ENCODE data around the gene COX7A2. TPM values are rescaled to one million over a fixed set of nuclear protein-coding genes. Genes with fewer than 3 reads are reported as not detected.

The COX7A2 gene
- polyA plus RNA-seq, 4 donors: 214 to 1,298 (median 910) TPM

- 46 to 57% (median 52%) methylated on average over 2 of the region's 2 CpGs for WGBS, 3 donors
- DNase-seq (peak; percentile 49 to 53), FAIRE-seq (peak; percentile 79)
- H3K9me3 ChIP-seq (ENCODE audit: control insufficient read depth in 2 of 2, insufficient read depth in 1 of 2, low read depth in 1 of 2, low read length in 1 of 2): no peaks in the 10 kb centered on the region
- peaks cover 2 to 15% (median 4%) of the 10 kb centered on the region in 3 donors for H3K36me3 ChIP-seq (ENCODE audit: control insufficient read depth in 3 of 3, insufficient read depth in 2 of 3, low read depth in 1 of 3, low read length in 3 of 3)
- H3K4me3 ChIP-seq (ENCODE audit: low read depth in 1 of 3, low read length in 3 of 3): no peak overlapping the region
- H3K4me1 ChIP-seq (ENCODE audit: control insufficient read depth in 3 of 3, insufficient read depth in 2 of 3, low read depth in 1 of 3, low read length in 2 of 3): peaks cover 0 to 5% (median 3%) of the 10 kb centered on the region in 3 donors
- H3K27ac ChIP-seq (ENCODE audit: low read depth in 1 of 3, low read length in 2 of 3): no peak overlapping the region
- no peaks in the 10 kb centered on the region for H3K27me3 ChIP-seq (ENCODE audit: control insufficient read depth in 3 of 3, insufficient read depth in 3 of 3, low read length in 3 of 3)
Measured at GRCh38 chr6:75266716-75267291, 23.2 kb upstream of the COX7A2 start.

GRCh38 chr6:75263401-75263750, 19.8 kb upstream of the COX7A2 start:
- Histone ChIP-seq H3K36me3 (ENCODE audit: control insufficient read depth in 3 of 3, insufficient read depth in 2 of 3, low read depth in 1 of 3, low read length in 3 of 3) (peaks cover 4 to 20% (median 4%) of the 10 kb centered on the region in 3 donors), H3K4me3 (ENCODE audit: low read depth in 1 of 3, low read length in 3 of 3) (no peak overlapping the region), H3K27me3 (ENCODE audit: control insufficient read depth in 3 of 3, insufficient read depth in 3 of 3, low read length in 3 of 3) (no peaks in the 10 kb centered on the region), H3K4me1 (ENCODE audit: control insufficient read depth in 3 of 3, insufficient read depth in 2 of 3, low read depth in 1 of 3, low read length in 2 of 3) (peaks cover 0 to 3% (median 1%) of the 10 kb centered on the region in 3 donors), H3K9me3 (ENCODE audit: control insufficient read depth in 2 of 2, insufficient read depth in 1 of 2, low read depth in 1 of 2, low read length in 1 of 2) (no peaks in the 10 kb centered on the region), H3K27ac (ENCODE audit: low read depth in 1 of 3, low read length in 2 of 3) (no peak overlapping the region)
- no peak for FAIRE-seq
- DNase-seq: no peak

DNA sequence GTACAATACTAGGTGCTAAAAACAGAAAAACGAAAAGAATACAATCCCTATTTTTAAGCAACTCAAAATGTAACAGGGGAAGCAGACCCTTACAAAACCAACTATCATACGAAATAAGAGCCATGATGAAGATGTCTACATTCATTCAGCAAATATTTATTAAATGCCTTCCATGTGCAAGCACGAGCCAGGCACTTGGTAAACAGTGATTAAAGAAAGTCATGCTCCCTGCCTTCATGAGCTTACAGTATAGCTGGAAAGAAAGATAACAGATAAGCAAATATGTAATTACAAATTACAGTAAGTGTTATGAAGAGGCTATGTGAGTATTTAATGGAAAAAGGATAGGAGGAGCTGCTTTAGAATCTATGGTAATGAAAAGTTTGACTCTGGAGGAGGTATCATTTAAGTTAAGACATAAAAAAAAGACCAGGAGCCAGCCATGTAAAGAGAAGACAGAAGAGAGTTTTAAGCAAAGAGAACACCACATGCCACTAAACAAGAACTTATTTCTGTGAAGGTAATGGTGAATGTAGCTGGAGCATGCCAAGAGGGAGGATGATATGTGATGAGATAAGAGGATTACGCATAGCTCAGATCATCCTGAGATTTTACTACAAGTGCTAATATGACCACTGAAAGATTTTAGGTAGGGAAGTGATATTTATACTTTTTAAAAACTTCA, 19.3 kb upstream of the COX7A2 start:
- no peak for FAIRE-seq
- peaks cover 4 to 20% (median 4%) of the 10 kb centered on the region in 3 donors for H3K36me3 ChIP-seq (ENCODE audit: control insufficient read depth in 3 of 3, insufficient read depth in 2 of 3, low read depth in 1 of 3, low read length in 3 of 3)
- no peaks in the 10 kb centered on the region for H3K9me3 ChIP-seq (ENCODE audit: control insufficient read depth in 2 of 2, insufficient read depth in 1 of 2, low read depth in 1 of 2, low read length in 1 of 2)
- no peak for DNase-seq
- peaks cover 0 to 3% (median 0%) of the 10 kb centered on the region in 3 donors for H3K4me1 ChIP-seq (ENCODE audit: control insufficient read depth in 3 of 3, insufficient read depth in 2 of 3, low read depth in 1 of 3, low read length in 2 of 3)
- no peak overlapping the region for H3K27ac ChIP-seq (ENCODE audit: low read depth in 1 of 3, low read length in 2 of 3)
- no peaks in the 10 kb centered on the region for H3K27me3 ChIP-seq (ENCODE audit: control insufficient read depth in 3 of 3, insufficient read depth in 3 of 3, low read length in 3 of 3)
- 86 to 90% (median 89%) methylated on average over 4 of the region's 4 CpGs for WGBS, 3 donors
- H3K4me3 ChIP-seq (ENCODE audit: low read depth in 1 of 3, low read length in 3 of 3): no peak overlapping the region

DNA sequence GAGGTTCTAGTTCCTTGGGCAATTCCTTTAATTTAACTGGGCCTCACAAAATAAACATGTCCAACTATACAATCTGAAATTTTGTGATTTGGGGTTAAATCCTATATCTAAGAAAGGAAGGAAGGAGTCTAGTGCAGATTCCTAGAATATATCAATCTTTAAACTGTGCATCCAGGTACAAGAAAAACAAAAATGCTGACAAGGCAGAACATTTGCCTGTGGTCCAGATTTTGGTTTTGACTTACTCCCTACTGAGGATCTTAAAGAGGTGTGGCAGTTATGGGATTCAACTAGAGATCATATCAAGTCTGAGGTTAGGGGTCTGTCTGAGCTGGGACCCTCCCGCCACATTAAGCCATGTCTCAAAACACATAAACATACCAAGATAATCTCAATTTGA, 17.7 kb upstream of the COX7A2 start:
- FAIRE-seq: no peak
- 95 to 100% (median 96%) methylated on average over 1 of the region's 1 CpG for WGBS, 3 donors
- H3K36me3 ChIP-seq (ENCODE audit: control insufficient read depth in 3 of 3, insufficient read depth in 2 of 3, low read depth in 1 of 3, low read length in 3 of 3): peaks cover 4 to 20% (median 9%) of the 10 kb centered on the region in 3 donors

GRCh38 chr6:75257343-75258087, 13.9 kb upstream of the COX7A2 start:
- Histone ChIP-seq H3K4me1 (ENCODE audit: control insufficient read depth in 3 of 3, insufficient read depth in 2 of 3, low read depth in 1 of 3, low read length in 2 of 3) (no peaks in the 10 kb centered on the region), H3K9me3 (ENCODE audit: control insufficient read depth in 2 of 2, insufficient read depth in 1 of 2, low read depth in 1 of 2, low read length in 1 of 2) (no peaks in the 10 kb centered on the region), H3K27me3 (ENCODE audit: control insufficient read depth in 3 of 3, insufficient read depth in 3 of 3, low read length in 3 of 3) (no peaks in the 10 kb centered on the region), H3K36me3 (ENCODE audit: control insufficient read depth in 3 of 3, insufficient read depth in 2 of 3, low read depth in 1 of 3, low read length in 3 of 3) (peaks cover 7 to 14% (median 8%) of the 10 kb centered on the region in 3 donors), H3K4me3 (ENCODE audit: low read depth in 1 of 3, low read length in 3 of 3) (no peak overlapping the region), H3K27ac (ENCODE audit: low read depth in 1 of 3, low read length in 2 of 3) (no peak overlapping the region)
- 94 to 100% (median 97%) methylated on average over 1 of the region's 1 CpG for WGBS, 3 donors
- no peak for FAIRE-seq
- DNase-seq: no peak

More for the DNA sequence above, 17.7 kb upstream of the COX7A2 start:
- no peaks in the 10 kb centered on the region for H3K4me1 ChIP-seq (ENCODE audit: control insufficient read depth in 3 of 3, insufficient read depth in 2 of 3, low read depth in 1 of 3, low read length in 2 of 3)
- DNase-seq: no peak
- no peak overlapping the region for H3K27ac ChIP-seq (ENCODE audit: low read depth in 1 of 3, low read length in 2 of 3)
- H3K9me3 ChIP-seq (ENCODE audit: control insufficient read depth in 2 of 2, insufficient read depth in 1 of 2, low read depth in 1 of 2, low read length in 1 of 2): no peaks in the 10 kb centered on the region
- no peak overlapping the region for H3K4me3 ChIP-seq (ENCODE audit: low read depth in 1 of 3, low read length in 3 of 3)
- H3K27me3 ChIP-seq (ENCODE audit: control insufficient read depth in 3 of 3, insufficient read depth in 3 of 3, low read length in 3 of 3): no peaks in the 10 kb centered on the region

GRCh38 chr6:75250552-75250951, 7.0 kb upstream of the COX7A2 start:
- DNase-seq (no peak), FAIRE-seq (no peak)
- H3K36me3 ChIP-seq (ENCODE audit: control insufficient read depth in 3 of 3, insufficient read depth in 2 of 3, low read depth in 1 of 3, low read length in 3 of 3): peaks cover 2 to 5% (median 4%) of the 10 kb centered on the region in 3 donors
- H3K27me3 ChIP-seq (ENCODE audit: control insufficient read depth in 3 of 3, insufficient read depth in 3 of 3, low read length in 3 of 3): no peaks in the 10 kb centered on the region
- no peak overlapping the region for H3K4me3 ChIP-seq (ENCODE audit: low read depth in 1 of 3, low read length in 3 of 3)
- 55 to 68% (median 64%) methylated on average over 2 of the region's 2 CpGs for WGBS, 3 donors
- no peak overlapping the region for H3K27ac ChIP-seq (ENCODE audit: low read depth in 1 of 3, low read length in 2 of 3)
- H3K9me3 ChIP-seq (ENCODE audit: control insufficient read depth in 2 of 2, insufficient read depth in 1 of 2, low read depth in 1 of 2, low read length in 1 of 2): no peaks in the 10 kb centered on the region
- no peaks in the 10 kb centered on the region for H3K4me1 ChIP-seq (ENCODE audit: control insufficient read depth in 3 of 3, insufficient read depth in 2 of 3, low read depth in 1 of 3, low read length in 2 of 3)

DNA sequence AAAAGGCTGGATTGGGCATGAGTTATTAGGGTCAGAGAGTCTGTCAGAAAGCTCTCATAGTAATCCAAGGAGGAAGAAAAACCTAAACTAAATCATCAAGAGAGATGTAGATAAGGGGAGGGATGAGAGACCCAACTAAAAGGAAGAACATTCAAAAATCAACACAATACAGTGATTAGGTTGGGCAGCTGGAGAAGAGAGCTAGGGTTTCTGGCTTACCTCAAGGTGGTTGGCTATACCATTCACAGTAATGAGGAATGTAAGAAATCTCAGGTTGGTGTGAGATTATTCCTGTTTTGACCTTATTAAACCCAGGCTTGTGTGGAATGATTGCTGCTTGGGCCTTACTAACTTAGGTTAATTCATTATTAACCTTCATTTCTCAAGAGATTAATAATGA, 6.2 kb upstream of the COX7A2 start:
- Histone ChIP-seq H3K27me3 (ENCODE audit: control insufficient read depth in 3 of 3, insufficient read depth in 3 of 3, low read length in 3 of 3) (no peaks in the 10 kb centered on the region), H3K9me3 (ENCODE audit: control insufficient read depth in 2 of 2, insufficient read depth in 1 of 2, low read depth in 1 of 2, low read length in 1 of 2) (no peaks in the 10 kb centered on the region), H3K36me3 (ENCODE audit: control insufficient read depth in 3 of 3, insufficient read depth in 2 of 3, low read depth in 1 of 3, low read length in 3 of 3) (peaks cover 2 to 4% (median 2%) of the 10 kb centered on the region in 3 donors), H3K4me3 (ENCODE audit: low read depth in 1 of 3, low read length in 3 of 3) (no peak overlapping the region), H3K27ac (ENCODE audit: low read depth in 1 of 3, low read length in 2 of 3) (no peak overlapping the region), H3K4me1 (ENCODE audit: control insufficient read depth in 3 of 3, insufficient read depth in 2 of 3, low read depth in 1 of 3, low read length in 2 of 3) (peaks cover 0 to under 1% (median 0%) of the 10 kb centered on the region in 3 donors)
- DNase-seq (no peak), FAIRE-seq (no peak)

DNA sequence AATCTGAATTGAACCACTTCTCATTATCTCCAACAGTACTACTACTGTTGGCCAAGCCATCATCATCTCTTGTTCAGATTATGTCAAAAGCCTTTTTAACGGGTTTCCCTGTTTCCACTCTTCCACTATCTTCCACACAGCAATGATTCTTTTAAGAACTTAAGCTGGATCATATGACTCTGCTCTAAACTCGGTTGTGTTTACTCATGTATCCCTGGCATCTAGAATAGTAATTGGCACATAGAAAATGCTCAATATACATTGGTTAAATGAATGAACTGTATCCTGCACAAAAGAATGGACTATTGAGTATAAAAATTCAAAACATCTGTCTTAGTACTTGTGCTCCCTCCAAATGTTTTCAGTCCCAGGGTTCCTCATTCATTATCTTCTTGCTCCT, 2.8 kb upstream of the COX7A2 start:
- Histone ChIP-seq H3K27ac (ENCODE audit: low read depth in 1 of 3, low read length in 2 of 3) (no peak overlapping the region), H3K36me3 (ENCODE audit: control insufficient read depth in 3 of 3, insufficient read depth in 2 of 3, low read depth in 1 of 3, low read length in 3 of 3) (peaks cover 0 to 2% (median 0%) of the 10 kb centered on the region in 3 donors), H3K4me3 (ENCODE audit: low read depth in 1 of 3, low read length in 3 of 3) (no peak overlapping the region), H3K27me3 (ENCODE audit: control insufficient read depth in 3 of 3, insufficient read depth in 3 of 3, low read length in 3 of 3) (no peaks in the 10 kb centered on the region), H3K4me1 (ENCODE audit: control insufficient read depth in 3 of 3, insufficient read depth in 2 of 3, low read depth in 1 of 3, low read length in 2 of 3) (peaks cover 0 to 3% (median 2%) of the 10 kb centered on the region in 3 donors), H3K9me3 (ENCODE audit: control insufficient read depth in 2 of 2, insufficient read depth in 1 of 2, low read depth in 1 of 2, low read length in 1 of 2) (no peaks in the 10 kb centered on the region)
- WGBS, 3 donors: 40 to 61% (median 51%) methylated on average over 2 of the region's 2 CpGs
- DNase-seq: no peak
- no peak for FAIRE-seq
